Superior temporal gyrus (tissue), 1 donor: ENCODE data around the gene ENDOV.

Source experiments
- DNase-seq: peaks from one replicate; pipeline ENCODE4 v3.0.0-alpha.2; 2016; ENCODE audit errors: extremely low spot score

The ENDOV gene

DNA sequence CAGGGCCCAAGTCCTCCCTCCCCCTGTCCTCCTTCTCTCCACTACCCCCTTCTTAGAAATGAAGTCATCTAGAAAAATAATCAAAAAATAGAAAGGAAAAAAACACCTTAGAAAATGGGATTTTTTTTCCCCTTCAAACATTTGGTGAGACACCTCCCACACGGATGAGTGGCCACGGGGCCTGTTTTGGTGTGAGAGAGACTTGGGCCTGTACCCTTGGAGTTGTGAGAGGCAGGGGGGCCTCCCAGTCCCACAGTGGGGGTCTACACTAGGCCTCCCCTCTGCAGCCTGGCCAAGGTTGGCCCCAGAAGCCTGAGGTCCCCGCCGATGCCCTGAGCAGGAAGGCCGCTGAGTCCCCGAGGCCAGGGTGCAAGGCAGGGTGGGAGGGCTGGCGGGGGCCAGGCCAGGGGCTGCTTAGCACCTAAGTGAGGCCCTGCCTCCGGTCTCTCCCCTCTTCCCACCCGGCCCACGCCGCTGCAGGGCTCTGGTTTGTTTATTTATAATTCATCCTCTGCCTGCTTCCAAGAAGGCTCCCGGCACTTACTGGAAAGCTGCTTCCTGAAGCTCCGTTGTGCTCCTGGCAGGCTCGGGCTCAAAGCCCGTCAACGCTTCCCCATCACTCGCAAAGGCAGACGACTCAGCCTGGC, 35.1 kb downstream of the ENDOV start:
- peak; percentile 56 for DNase-seq

GRCh38 chr17:80451104-80451775, 36.3 kb downstream of the ENDOV start:
- no peak for DNase-seq

GRCh38 chr17:80452173-80452915, 37.4 kb downstream of the ENDOV start:
- DNase-seq = no peak

DNA sequence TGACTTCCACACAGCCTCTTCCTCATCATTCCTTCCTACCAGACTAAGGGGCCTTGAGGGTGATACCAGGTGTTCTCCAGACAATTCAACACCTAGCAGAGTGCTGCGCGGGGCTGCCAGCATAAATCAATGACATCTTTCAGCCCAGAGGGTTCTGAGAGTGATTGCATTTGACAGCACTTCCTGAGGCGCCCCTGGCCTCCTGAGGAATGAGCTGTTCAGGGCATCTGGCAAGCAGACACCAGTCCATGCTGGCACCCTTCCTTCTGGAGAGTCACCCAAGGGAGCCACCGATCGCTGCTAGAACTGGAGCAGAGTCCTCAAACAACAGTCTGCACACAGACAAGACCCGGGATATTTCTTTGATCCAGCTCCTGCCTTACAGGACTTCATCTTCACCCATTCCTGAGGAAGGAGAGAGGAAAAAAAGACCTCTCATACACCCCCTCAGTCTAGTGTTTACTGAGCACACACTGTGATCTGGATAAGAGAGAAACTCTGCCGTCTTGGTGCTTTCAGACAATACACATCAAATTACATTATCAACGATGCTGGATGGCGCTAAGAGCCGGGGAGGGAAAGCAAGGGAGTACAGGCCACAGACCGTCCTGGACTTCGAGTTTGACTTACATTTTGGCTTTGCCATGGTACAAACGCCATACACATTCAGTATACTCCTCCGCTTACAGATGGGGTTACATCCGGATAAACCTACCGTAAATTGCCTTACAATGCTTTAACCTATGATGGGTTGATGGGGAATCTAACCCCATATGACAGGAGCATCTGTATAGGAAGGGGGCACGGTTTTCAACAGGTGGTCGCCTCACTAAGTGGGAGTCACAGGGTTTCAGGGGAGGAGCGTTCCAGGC, 38.4 kb downstream of the ENDOV start:
- DNase-seq = no peak

GRCh38 chr17:80453998-80454556, 39.1 kb downstream of the ENDOV start:
- no peak for DNase-seq

GRCh38 chr17:80454557-80455335, 39.8 kb downstream of the ENDOV start:
- peak; percentile 96 for DNase-seq

DNA sequence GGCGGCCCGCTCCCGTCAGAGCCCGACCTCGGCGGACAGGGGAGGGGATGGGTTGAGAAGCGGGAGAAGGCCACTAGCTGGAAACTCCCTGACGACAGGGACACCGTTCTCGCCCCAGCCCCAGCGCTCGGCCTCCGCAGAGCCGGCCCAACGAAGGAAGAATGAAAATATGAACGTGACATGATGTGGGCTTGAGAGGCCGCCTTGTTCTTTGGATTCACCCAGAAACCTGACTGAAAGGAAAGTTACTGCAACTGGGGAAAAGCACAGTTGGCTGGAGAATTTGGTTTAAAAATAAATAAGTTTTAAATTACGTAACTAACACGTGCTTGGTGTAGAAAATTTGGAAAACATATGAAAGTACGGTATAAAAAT, 40.4 kb downstream of the ENDOV start:
- DNase-seq = peak; percentile 71

- DNase-seq = no peak
Measured at GRCh38 chr17:80455784-80456183, 40.8 kb downstream of the ENDOV start.

DNA sequence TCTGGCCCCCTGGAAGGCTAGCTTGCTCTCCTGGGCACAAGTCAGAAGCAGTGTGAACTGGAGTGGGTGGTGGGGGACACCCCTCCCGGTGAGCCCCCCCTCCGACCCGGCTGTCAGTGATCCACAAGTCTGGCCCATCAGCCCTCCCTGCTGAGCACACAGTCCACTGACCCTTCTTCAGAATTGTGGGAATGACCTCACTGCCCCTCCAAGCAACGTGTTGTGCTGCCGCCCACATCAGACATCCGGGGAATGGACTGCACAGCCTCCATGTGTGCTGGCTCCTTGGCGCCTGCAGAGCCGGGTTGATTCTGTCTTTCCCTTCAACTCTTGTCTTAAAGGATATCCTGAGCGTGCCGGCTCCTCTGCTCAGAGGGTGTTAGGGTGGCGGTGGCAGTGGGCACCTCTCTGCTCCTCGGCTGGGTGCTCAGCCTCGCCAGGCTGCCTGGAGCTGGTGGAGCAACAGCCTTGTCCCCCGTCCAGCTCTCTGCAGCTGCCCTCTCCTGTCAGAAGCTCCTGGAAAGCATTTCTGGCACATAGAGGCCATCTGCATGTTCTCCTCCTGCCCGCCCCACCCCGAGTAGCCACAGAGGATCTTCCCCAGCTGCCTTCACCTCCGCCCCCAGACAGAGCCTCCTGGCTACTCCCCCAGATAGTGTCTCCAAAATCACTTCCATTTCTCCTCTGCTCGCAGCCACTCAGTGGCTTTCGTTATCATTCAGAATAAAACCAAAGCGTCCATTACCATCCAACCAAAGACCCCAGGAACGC, 41.7 kb downstream of the ENDOV start:
- no peak for DNase-seq

DNA sequence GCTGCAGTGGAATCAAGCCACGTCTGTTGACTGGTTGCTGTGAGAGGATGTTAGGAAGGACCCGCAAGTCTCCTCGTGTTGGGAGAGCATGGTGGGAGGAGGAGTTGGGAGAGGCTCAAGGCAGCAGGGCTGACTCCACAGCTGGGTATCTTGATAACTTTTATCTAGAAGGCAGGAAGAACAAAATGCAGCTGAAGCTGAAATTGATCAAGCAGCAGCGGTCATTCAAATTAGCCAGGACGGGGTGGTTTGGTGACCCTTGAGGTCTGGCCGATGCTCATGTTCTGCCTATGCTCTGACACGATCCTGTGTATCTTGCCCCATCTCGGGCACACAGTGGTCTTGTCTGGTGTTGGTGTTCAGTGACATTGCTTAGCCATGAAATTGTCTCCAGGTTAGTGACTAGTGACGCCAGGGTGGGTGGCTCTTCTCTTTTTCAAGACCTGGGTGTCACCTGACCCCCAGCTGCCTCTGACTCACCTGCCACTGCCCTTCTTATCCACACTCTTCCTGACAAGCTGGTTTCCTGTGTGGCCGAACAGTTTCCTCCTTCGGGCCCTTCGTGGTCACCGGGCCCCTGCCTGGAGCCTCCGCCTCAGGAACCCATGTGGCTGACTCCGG, 42.4 kb downstream of the ENDOV start:
- DNase-seq = no peak

DNA sequence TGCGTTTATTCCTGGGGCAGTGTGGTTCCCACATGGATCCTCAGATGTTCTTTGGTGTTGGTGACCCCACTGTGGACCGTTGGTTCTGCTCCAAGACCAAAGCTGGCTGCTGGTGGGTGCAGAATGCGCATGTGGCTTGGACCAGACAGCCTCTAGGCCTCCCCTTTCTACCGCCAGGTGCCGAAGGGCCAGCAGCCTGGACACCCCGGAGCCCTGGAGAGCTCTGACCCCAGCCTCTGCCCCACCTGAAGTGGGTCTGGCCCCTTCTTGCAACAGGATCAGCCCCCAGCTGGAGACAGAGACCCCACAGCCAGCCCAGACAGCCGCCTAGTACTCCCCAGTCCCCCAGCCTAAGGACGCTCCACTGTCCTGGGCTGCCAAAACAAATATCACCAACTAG, 43.0 kb downstream of the ENDOV start:
- DNase-seq = no peak

GRCh38 chr17:80459234-80459633, 44.3 kb downstream of the ENDOV start:
- DNase-seq = no peak

GRCh38 chr17:80460429-80460834, 45.5 kb downstream of the ENDOV start:
- peak; percentile 63 for DNase-seq

DNA sequence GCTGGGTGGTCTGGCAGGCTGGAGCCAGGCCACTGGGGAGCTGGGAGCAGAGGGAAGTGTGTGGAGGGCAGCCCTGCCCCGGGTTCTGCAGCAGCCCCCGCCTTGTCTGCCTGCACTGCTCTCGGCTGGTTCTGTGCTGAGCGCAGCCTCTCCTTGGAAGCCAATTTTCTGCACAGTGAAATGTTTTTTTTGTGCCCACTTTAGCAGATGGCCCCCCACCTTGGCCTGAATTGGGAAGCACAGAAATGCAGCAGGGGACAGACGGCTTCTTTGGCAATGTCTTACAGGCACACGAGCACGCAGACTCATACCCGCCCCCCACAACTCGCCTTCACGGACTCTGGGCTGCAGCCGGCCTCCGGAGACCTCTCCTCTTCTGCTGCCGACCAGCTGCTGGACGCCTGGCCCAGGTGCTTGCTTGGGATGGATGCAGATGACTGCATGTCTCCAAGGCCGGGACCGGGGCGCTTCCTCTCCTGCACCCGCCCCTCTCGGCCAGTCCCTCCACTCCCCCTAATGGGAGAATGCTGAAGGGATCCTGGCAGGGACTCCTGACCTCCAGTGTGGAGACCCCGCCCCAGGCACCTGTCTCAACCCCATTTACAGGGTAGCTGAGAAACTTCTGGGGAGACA, 46.7 kb downstream of the ENDOV start:
- no peak for DNase-seq

DNA sequence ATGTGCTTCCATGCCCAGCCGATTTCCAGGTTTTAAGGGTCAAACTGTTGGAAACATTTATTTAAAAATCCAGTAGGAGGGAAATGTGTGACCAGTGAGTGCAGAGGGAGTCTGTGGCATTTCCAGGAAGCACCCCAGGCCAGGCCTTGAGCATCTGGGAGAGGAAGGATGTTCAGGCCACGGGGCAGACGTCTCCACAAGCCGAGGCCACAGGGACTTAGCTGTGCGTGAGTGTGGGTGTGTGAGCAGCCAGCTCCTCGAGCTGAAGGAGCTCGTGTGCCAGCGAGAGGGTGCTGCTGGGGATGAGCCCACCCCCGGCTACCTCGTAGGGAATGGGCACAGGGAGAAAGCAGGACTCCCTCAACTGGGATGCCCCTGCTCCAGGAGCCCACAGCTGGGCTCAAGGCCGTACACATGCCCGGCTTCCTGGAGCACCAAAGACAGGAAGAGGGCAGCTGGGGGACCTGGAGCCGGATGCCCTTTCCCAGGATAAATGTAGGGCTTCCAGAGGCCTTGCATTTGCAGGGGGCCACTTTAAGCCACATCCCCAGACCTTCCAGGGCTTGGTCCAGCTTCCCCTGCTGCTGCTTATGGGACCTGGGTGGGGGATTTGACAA, 48.9 kb downstream of the ENDOV start:
- no peak for DNase-seq

GRCh38 chr17:80464486-80464885, 49.5 kb downstream of the ENDOV start:
- DNase-seq = no peak

GRCh38 chr17:80465327-80465974, 50.5 kb downstream of the ENDOV start:
- no peak for DNase-seq

GRCh38 chr17:80466188-80466705, 51.3 kb downstream of the ENDOV start:
- DNase-seq = no peak
